ENCODE data around the gene FCRL1.

DNA sequence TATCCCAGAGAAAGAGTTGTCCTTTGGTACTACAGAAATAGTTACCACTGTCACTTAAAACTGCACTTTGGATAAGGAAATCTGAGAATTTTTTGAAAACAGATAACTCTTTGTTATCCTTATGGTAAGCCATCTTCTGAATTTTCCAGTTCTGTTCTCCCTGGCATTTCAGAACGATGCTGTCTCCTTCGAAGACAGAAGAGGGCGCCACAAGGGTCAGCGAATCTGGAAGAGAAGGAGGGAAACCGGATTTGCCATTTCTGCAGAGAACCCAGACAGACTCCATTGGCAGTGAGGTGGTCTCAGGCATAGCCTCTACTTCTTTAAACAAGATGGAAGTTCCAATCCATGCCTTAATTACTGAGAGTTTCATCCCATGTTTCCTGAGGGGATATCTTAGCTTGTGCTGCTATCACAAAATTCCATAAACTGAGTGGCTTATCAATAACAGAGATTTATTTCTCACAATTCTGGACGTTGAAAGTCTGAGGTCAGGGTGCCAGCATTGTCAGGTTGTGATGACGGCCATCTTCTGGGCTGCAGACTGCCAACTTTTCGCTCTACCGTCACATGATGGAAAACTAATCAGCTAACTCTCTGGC lies 49.4 kb downstream of the FCRL1 start:
- TF ChIP-seq, protein P1, sequence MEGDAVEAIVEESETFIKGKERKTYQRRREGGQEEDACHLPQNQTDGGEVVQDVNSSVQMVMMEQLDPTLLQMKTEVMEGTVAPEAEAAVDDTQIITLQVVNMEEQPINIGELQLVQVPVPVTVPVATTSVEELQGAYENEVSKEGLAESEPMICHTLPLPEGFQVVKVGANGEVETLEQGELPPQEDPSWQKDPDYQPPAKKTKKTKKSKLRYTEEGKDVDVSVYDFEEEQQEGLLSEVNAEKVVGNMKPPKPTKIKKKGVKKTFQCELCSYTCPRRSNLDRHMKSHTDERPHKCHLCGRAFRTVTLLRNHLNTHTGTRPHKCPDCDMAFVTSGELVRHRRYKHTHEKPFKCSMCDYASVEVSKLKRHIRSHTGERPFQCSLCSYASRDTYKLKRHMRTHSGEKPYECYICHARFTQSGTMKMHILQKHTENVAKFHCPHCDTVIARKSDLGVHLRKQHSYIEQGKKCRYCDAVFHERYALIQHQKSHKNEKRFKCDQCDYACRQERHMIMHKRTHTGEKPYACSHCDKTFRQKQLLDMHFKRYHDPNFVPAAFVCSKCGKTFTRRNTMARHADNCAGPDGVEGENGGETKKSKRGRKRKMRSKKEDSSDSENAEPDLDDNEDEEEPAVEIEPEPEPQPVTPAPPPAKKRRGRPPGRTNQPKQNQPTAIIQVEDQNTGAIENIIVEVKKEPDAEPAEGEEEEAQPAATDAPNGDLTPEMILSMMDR (IDR thresholded peaks at IDR 0.05) = peak; percentile 39
- TF ChIP-seq, protein P2, sequence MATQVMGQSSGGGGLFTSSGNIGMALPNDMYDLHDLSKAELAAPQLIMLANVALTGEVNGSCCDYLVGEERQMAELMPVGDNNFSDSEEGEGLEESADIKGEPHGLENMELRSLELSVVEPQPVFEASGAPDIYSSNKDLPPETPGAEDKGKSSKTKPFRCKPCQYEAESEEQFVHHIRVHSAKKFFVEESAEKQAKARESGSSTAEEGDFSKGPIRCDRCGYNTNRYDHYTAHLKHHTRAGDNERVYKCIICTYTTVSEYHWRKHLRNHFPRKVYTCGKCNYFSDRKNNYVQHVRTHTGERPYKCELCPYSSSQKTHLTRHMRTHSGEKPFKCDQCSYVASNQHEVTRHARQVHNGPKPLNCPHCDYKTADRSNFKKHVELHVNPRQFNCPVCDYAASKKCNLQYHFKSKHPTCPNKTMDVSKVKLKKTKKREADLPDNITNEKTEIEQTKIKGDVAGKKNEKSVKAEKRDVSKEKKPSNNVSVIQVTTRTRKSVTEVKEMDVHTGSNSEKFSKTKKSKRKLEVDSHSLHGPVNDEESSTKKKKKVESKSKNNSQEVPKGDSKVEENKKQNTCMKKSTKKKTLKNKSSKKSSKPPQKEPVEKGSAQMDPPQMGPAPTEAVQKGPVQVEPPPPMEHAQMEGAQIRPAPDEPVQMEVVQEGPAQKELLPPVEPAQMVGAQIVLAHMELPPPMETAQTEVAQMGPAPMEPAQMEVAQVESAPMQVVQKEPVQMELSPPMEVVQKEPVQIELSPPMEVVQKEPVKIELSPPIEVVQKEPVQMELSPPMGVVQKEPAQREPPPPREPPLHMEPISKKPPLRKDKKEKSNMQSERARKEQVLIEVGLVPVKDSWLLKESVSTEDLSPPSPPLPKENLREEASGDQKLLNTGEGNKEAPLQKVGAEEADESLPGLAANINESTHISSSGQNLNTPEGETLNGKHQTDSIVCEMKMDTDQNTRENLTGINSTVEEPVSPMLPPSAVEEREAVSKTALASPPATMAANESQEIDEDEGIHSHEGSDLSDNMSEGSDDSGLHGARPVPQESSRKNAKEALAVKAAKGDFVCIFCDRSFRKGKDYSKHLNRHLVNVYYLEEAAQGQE (IDR thresholded peaks at IDR 0.05; ENCODE audit: insufficient read depth in 1 of 2, low read depth in 2 of 2, low read length in 1 of 2) = no peak
- no peak for TF ChIP-seq POLR2AphosphoS5 (IDR thresholded peaks at IDR 0.05; ENCODE audit: low read depth, low read length)

Data from Panc1 (cell line).